Activated T-helper 9 cell treated with anti-CD3 and anti-CD28 coated beads, Interleukin-2, amount 50 U/mL, for 16 hours (primary cell): ENCODE measurements around the gene RNF8.

ENCODE experiments used
- DNase-seq: peaks from one replicate; pipeline ENCODE4 v3.0.0-alpha.2; 2020; ENCODE audit warnings: low read depth

The RNF8 gene

GRCh38 chr6:37359039-37359438 lies 5.3 kb downstream of the RNF8 start:
- DNase-seq = no peak

GRCh38 chr6:37362101-37362828 lies 8.5 kb downstream of the RNF8 start:
- no peak for DNase-seq

GRCh38 chr6:37365791-37366190 lies 12.0 kb downstream of the RNF8 start:
- no peak for DNase-seq

- DNase-seq = no peak
These were observed 13.1 kb downstream of the RNF8 start for GRCh38 chr6:37366910-37367309.

GRCh38 chr6:37368961-37369320 lies 15.2 kb downstream of the RNF8 start:
- no peak for DNase-seq

- no peak for DNase-seq
These were observed 15.8 kb downstream of the RNF8 start for GRCh38 chr6:37369321-37370201.

GRCh38 chr6:37371154-37372083 lies 17.6 kb downstream of the RNF8 start:
- DNase-seq = no peak

GRCh38 chr6:37372116-37372515 lies 18.3 kb downstream of the RNF8 start:
- DNase-seq = no peak

- no peak for DNase-seq
These were observed 20.2 kb downstream of the RNF8 start for GRCh38 chr6:37373822-37374471.

GRCh38 chr6:37375376-37375775 lies 21.6 kb downstream of the RNF8 start:
- no peak for DNase-seq

GRCh38 chr6:37376078-37376743 lies 22.4 kb downstream of the RNF8 start:
- DNase-seq = no peak

GRCh38 chr6:37381579-37381978 lies 27.8 kb downstream of the RNF8 start:
- no peak for DNase-seq

- DNase-seq = no peak
These were observed 29.4 kb downstream of the RNF8 start for GRCh38 chr6:37382994-37383765.

- DNase-seq = no peak
These were observed 34.8 kb downstream of the RNF8 start for GRCh38 chr6:37388578-37388977.

GRCh38 chr6:37389857-37390256 lies 36.1 kb downstream of the RNF8 start:
- DNase-seq = no peak

- no peak for DNase-seq
These were observed 37.3 kb downstream of the RNF8 start for GRCh38 chr6:37391120-37391519.

GRCh38 chr6:37392821-37393220 lies 39.0 kb downstream of the RNF8 start:
- DNase-seq = no peak

GRCh38 chr6:37393381-37393929 lies 39.7 kb downstream of the RNF8 start:
- no peak for DNase-seq

- no peak for DNase-seq
These were observed 42.9 kb downstream of the RNF8 start for GRCh38 chr6:37396571-37397180.

GRCh38 chr6:37399131-37399530 lies 45.3 kb downstream of the RNF8 start:
- DNase-seq = no peak
